HCT116 (cell line): ENCODE results near the gene TBC1D2B. TPM values are rescaled to one million over a fixed set of nuclear protein-coding genes. Genes with fewer than 3 reads are reported as not detected.

Source experiments
- ATAC-seq: fragments of 200-7000 bp; cut with Tn5 transposase; 2 replicates; pipeline ENCODE4 v1.9.1; 2020; ENCODE audit warnings: mild to moderate bottlenecking, moderate library complexity
- BruUV-seq: library from RNA; stranded (reverse); fragments of 400-500 nt; replicated peaks from 2 replicates; lab custom pipeline; 2021; lab: Mats Ljungman, UMichigan
- CTCF ChIA-PET: fragments of 300-600 bp; sonication (Branson Sonifier 250); formaldehyde crosslinking; loops from one replicate; lab custom pipeline; 2021; ENCODE audit warnings: antibody characterized with exemption; lab: Charles Lee
- POLR2A ChIA-PET: fragments of 300-600, 350-600 bp; sonication (Branson Sonifier 250); formaldehyde crosslinking; loops from one replicate; lab custom pipeline; 2021; ENCODE audit warnings: antibody characterized with exemption; lab: Charles Lee
- RAD21 ChIA-PET, 2 experiments: fragments of 300-600 bp; sonication (Branson Sonifier 250); formaldehyde crosslinking; loops; one replicate each; lab custom pipeline; 2023; ENCODE audit warnings: low total read pairs in 2 of 2; ENCODE audit not compliant: uncharacterized antibody in 2 of 2, unreplicated experiment in 2 of 2, low non-redundant PET in 1 of 2; lab: Charles Lee
- DNase-seq: peaks from one replicate; pipeline ENCODE4 v3.0.0-alpha.2; 2010; ENCODE audit warnings: low read depth, low spot score
- H2AFZ ChIP-seq: fragments of 200-600 bp; shearing (Covaris generic), sonication (generic); 2 replicates; pipeline ENCODE4 v1.6.1; 2017; ENCODE audit warnings: low read depth, mixed run types, mixed read lengths, antibody characterized with exemption, low read length; ENCODE audit not compliant: poor library complexity, severe bottlenecking
- H3K27ac ChIP-seq: 2 replicates; pipeline ENCODE4 v1.5.1; 2012; ENCODE audit warnings: low read depth, low read length
- H3K27me3 ChIP-seq: fragments of 200-600 bp; sonication (generic); 2 replicates; pipeline ENCODE4 v1.6.1; 2016; ENCODE audit warnings: mixed run types, low read length, mixed read lengths; ENCODE audit not compliant: insufficient read depth
- H3K36me3 ChIP-seq, 2 experiments: fragments of 200-500 bp in 1 of 2; fragments of 200-600 bp in 1 of 2; sonication (Bioruptor generic) in 1 of 2; sonication (generic) in 1 of 2; 2 replicates each; pipeline versions ENCODE4 v1.5.1 to v1.6.1; 2014 to 2016; ENCODE audit warnings: low read length in 2 of 2, inconsistent platforms in 1 of 2, mixed read lengths in 1 of 2, mixed run types in 1 of 2; ENCODE audit not compliant: insufficient read depth in 2 of 2, control insufficient read depth in 1 of 2
- H3K4me1 ChIP-seq, 2 experiments: fragments of 200-600 bp in 1 of 2; sonication (generic) in 1 of 2; 2 replicates each; pipeline versions ENCODE4 v1.5.1 to v1.6.1; 2012 to 2017; ENCODE audit warnings: low read length in 2 of 2, inconsistent platforms in 1 of 2, mild to moderate bottlenecking in 1 of 2, mixed read lengths in 1 of 2, mixed run types in 1 of 2, moderate library complexity in 1 of 2; ENCODE audit not compliant: insufficient read depth in 2 of 2, control insufficient read depth in 1 of 2
- H3K4me2 ChIP-seq: fragments of 200-600 bp; sonication (generic); 2 replicates; pipeline ENCODE4 v1.6.1; 2017; ENCODE audit warnings: mixed run types, low read length, mixed read lengths
- H3K4me3 ChIP-seq, 2 experiments: fragments of 200-600 bp in 1 of 2; sonication (generic) in 1 of 2; replicated peaks in 1 of 2; 2 replicates each; pipeline ENCODE4 v1.5.1; 2011 to 2016; ENCODE audit warnings: low read length in 2 of 2, control low read depth in 1 of 2, low read depth in 1 of 2, mild to moderate bottlenecking in 1 of 2, mixed read lengths in 1 of 2, mixed run types in 1 of 2
- H3K79me2 ChIP-seq: fragments of 200-600 bp; sonication (generic); 2 replicates; pipeline ENCODE4 v1.6.1; 2017; ENCODE audit warnings: mild to moderate bottlenecking, mixed run types, low read length, moderate library complexity, mixed read lengths; ENCODE audit not compliant: insufficient read depth
- H3K9ac ChIP-seq: fragments of 200-600 bp; sonication (generic); 2 replicates; pipeline ENCODE4 v1.6.1; 2016; ENCODE audit warnings: low read length, mixed read lengths
- H3K9me2 ChIP-seq: fragments of 200-600 bp; sonication (generic), shearing (Covaris generic); 2 replicates; pipeline ENCODE4 v1.6.1; 2017; ENCODE audit warnings: mixed run types, mild to moderate bottlenecking, moderate library complexity; ENCODE audit not compliant: insufficient read depth
- H3K9me3 ChIP-seq, 2 experiments: fragments of 200-500 bp in 1 of 2; fragments of 200-600 bp in 1 of 2; sonication (Bioruptor generic) in 1 of 2; sonication (generic) in 1 of 2; 2 replicates each; pipeline ENCODE4 v1.6.1; 2014 to 2017; ENCODE audit warnings: low read length in 2 of 2, mixed read lengths in 2 of 2, inconsistent platforms in 1 of 2, low read depth in 1 of 2, mild to moderate bottlenecking in 1 of 2, mixed run types in 1 of 2, moderate library complexity in 1 of 2; ENCODE audit not compliant: control insufficient read depth in 1 of 2, insufficient read depth in 1 of 2
- H4K20me1 ChIP-seq: fragments of 200-600 bp; sonication (generic), shearing (Covaris generic); 2 replicates; pipeline ENCODE4 v1.6.1; 2017; ENCODE audit warnings: mixed run types, mild to moderate bottlenecking, moderate library complexity; ENCODE audit not compliant: insufficient read depth
- CEBPB ChIP-seq: IDR thresholded peaks from 2 replicates; pipeline ENCODE4 v1.6.1; 2012; ENCODE audit warnings: low read depth
- EGR1 ChIP-seq: IDR thresholded peaks from 2 replicates; pipeline ENCODE4 v1.6.1; 2012; ENCODE audit warnings: low read depth
- ELF1 ChIP-seq: IDR thresholded peaks from 2 replicates; pipeline ENCODE4 v1.6.1; 2012; ENCODE audit warnings: low read depth, borderline replicate concordance
- EZH2 ChIP-seq: fragments of 200-600 bp; sonication (generic); IDR thresholded peaks from 2 replicates; pipeline ENCODE4 v1.6.1; 2017; ENCODE audit warnings: antibody characterized with exemption, mixed run types
- EZH2phosphoT487 ChIP-seq: fragments of 200-600 bp; IDR thresholded peaks from 2 replicates; pipeline ENCODE4 v1.6.1; 2018; ENCODE audit warnings: antibody characterized with exemption, borderline replicate concordance
- FOSL1 ChIP-seq: IDR thresholded peaks from 2 replicates; pipeline ENCODE4 v1.6.1; 2012; ENCODE audit warnings: low read depth
- JUND ChIP-seq: IDR thresholded peaks from 2 replicates; pipeline ENCODE4 v1.6.1; 2012
- MAX ChIP-seq: IDR thresholded peaks from 2 replicates; pipeline ENCODE4 v1.6.1; 2012
- POLR2A ChIP-seq: IDR thresholded peaks from 2 replicates; pipeline ENCODE4 v1.7.0; 2011; ENCODE audit warnings: borderline replicate concordance; ENCODE audit not compliant: insufficient read depth, insufficient read length; ENCODE audit errors: extremely low read depth
- RAD21 ChIP-seq: IDR thresholded peaks from 2 replicates; pipeline ENCODE4 v1.6.1; 2012; ENCODE audit warnings: low read depth, mild to moderate bottlenecking
- SIN3A ChIP-seq: IDR thresholded peaks from 2 replicates; pipeline ENCODE4 v1.6.1; 2012; ENCODE audit warnings: low read depth
- SP1 ChIP-seq: IDR thresholded peaks from 2 replicates; pipeline ENCODE4 v1.6.1; 2012; ENCODE audit warnings: low read depth
- SRF ChIP-seq: IDR thresholded peaks from 2 replicates; pipeline ENCODE4 v1.6.1; 2012; ENCODE audit warnings: low read depth
- ZFX ChIP-seq: fragments of 450-650 bp; IDR thresholded peaks from 2 replicates; pipeline ENCODE4 v1.6.1; 2017
- ZNF274 ChIP-seq: fragments of 200-500 bp; sonication (Bioruptor generic); IDR thresholded peaks from 2 replicates; pipeline ENCODE4 v1.6.1; 2014; ENCODE audit warnings: mild to moderate bottlenecking, low read depth, low read length, inconsistent platforms
- intact Hi-C: fragments of 100-400 bp; cut with micrococcal nuclease; formaldehyde crosslinking; loops from 2 replicates; pipeline ENCODE4 v1.10.0; 2022
- total RNA-seq: library from RNA; stranded (reverse); gene quantifications from one replicate; pipeline ENCODE4 v1.2.1, GENCODE V29; 2021; ENCODE audit not compliant: unreplicated experiment
- TF ChIP-seq, protein P1 (sequence below): IDR thresholded peaks from 2 replicates; pipeline ENCODE4 v1.6.1; 2012; ENCODE audit warnings: low read depth
- TF ChIP-seq, protein P2 (sequence below): IDR thresholded peaks from 2 replicates; pipeline ENCODE4 v1.6.1; 2011; ENCODE audit warnings: mild to moderate bottlenecking, low read length, moderate library complexity; ENCODE audit not compliant: insufficient replicate concordance; ENCODE audit errors: extremely low read depth
- TF ChIP-seq, protein P3 (sequence below), 3 experiments: fragments of 200-600 bp in 1 of 3; sonication (generic) in 1 of 3; IDR thresholded peaks in 2 of 3; conservative IDR thresholded peaks in 1 of 3; 2 replicates each; pipeline ENCODE4 v1.5.1; 2012 to 2017; ENCODE audit warnings: low read depth in 2 of 3, low read length in 2 of 3, antibody characterized with exemption in 1 of 3, borderline replicate concordance in 1 of 3, control low read depth in 1 of 3, mild to moderate bottlenecking in 1 of 3, mixed read lengths in 1 of 3, mixed run types in 1 of 3, moderate library complexity in 1 of 3; ENCODE audit not compliant: insufficient read depth in 1 of 3

Gene TBC1D2B
- total RNA-seq, 1 experiment from 2014 or later: 16.6 TPM

DNA sequence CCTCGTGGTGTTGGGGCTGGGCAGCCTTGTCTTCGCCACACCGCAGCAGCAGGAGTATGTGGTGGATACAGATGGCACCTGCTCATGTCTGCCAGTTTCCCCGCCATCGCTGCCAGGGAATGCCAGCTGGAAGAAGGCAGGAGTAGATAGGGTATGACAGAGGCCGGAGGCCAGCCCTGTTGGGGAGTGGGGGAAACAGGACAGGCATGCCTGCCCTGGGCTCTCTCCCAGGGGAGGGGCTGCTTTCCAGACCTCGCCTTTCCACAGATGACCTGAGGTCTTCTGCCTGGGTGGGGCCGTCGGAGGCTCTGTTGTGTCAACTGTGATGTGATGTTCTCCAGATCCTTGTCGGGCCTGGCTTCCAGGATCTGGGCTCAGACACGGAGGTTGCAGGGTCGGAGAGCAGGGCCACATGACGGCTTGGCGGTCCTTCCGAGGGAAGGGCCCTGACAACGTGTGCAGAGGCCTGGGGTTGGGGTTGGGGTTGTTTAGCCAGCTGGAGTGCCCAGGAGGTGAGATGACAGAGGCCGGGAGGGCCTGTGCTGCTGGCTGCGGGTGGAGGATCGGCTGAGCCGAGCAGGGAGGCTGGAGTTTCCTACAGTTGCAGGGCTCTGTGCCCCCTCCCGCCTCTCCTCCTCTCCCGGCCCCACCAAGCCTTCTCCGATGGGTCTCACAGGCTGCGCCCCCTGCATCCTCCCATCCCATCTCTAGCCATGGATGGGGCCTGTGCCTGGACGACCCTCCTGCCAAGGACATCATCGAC is 102.0 kb downstream of the TBC1D2B start:
- no peak for DNase-seq
- Histone ChIP-seq H3K9me3 (no peaks in the 10 kb centered on the region), H2AFZ (no peak overlapping the region), H3K9ac (no peak overlapping the region), H3K4me1 (no peaks in the 10 kb centered on the region; a peak in 1 of 4 replicates), H3K27ac (no peak overlapping the region), H3K36me3 (no peaks in the 10 kb centered on the region), H3K79me2 (no peaks in the 10 kb centered on the region), H3K9me2 (no peaks in the 10 kb centered on the region), H4K20me1 (no peaks in the 10 kb centered on the region), H3K4me2 (no peak overlapping the region), H3K27me3 (no peaks in the 10 kb centered on the region), H3K4me3 (no peak overlapping the region)
- ChIA-PET CTCF (no interaction called here), POLR2A (no interaction called here), RAD21 (no interaction called here)
- intact Hi-C loops: no loop called here
- no TSS peak for BruUV-seq
- no peak for TF ChIP-seq JUND
- no peak for TF ChIP-seq SIN3A
- TF ChIP-seq, protein P1, sequence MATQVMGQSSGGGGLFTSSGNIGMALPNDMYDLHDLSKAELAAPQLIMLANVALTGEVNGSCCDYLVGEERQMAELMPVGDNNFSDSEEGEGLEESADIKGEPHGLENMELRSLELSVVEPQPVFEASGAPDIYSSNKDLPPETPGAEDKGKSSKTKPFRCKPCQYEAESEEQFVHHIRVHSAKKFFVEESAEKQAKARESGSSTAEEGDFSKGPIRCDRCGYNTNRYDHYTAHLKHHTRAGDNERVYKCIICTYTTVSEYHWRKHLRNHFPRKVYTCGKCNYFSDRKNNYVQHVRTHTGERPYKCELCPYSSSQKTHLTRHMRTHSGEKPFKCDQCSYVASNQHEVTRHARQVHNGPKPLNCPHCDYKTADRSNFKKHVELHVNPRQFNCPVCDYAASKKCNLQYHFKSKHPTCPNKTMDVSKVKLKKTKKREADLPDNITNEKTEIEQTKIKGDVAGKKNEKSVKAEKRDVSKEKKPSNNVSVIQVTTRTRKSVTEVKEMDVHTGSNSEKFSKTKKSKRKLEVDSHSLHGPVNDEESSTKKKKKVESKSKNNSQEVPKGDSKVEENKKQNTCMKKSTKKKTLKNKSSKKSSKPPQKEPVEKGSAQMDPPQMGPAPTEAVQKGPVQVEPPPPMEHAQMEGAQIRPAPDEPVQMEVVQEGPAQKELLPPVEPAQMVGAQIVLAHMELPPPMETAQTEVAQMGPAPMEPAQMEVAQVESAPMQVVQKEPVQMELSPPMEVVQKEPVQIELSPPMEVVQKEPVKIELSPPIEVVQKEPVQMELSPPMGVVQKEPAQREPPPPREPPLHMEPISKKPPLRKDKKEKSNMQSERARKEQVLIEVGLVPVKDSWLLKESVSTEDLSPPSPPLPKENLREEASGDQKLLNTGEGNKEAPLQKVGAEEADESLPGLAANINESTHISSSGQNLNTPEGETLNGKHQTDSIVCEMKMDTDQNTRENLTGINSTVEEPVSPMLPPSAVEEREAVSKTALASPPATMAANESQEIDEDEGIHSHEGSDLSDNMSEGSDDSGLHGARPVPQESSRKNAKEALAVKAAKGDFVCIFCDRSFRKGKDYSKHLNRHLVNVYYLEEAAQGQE: no peak
- TF ChIP-seq SP1: no peak
- TF ChIP-seq CEBPB: no peak
- no peak for TF ChIP-seq MAX
- TF ChIP-seq ELF1: no peak
- no peak for TF ChIP-seq RAD21
- TF ChIP-seq EGR1: no peak
- TF ChIP-seq EZH2: no peak
- TF ChIP-seq POLR2A: no peak
- no peak for TF ChIP-seq SRF
- no peak for TF ChIP-seq FOSL1
- TF ChIP-seq, protein P2, sequence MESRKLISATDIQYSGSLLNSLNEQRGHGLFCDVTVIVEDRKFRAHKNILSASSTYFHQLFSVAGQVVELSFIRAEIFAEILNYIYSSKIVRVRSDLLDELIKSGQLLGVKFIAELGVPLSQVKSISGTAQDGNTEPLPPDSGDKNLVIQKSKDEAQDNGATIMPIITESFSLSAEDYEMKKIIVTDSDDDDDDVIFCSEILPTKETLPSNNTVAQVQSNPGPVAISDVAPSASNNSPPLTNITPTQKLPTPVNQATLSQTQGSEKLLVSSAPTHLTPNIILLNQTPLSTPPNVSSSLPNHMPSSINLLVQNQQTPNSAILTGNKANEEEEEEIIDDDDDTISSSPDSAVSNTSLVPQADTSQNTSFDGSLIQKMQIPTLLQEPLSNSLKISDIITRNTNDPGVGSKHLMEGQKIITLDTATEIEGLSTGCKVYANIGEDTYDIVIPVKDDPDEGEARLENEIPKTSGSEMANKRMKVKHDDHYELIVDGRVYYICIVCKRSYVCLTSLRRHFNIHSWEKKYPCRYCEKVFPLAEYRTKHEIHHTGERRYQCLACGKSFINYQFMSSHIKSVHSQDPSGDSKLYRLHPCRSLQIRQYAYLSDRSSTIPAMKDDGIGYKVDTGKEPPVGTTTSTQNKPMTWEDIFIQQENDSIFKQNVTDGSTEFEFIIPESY: no peak
- no peak for TF ChIP-seq ZNF274
- TF ChIP-seq ZFX: no peak
- no peak for TF ChIP-seq EZH2phosphoT487
- TF ChIP-seq, protein P3, sequence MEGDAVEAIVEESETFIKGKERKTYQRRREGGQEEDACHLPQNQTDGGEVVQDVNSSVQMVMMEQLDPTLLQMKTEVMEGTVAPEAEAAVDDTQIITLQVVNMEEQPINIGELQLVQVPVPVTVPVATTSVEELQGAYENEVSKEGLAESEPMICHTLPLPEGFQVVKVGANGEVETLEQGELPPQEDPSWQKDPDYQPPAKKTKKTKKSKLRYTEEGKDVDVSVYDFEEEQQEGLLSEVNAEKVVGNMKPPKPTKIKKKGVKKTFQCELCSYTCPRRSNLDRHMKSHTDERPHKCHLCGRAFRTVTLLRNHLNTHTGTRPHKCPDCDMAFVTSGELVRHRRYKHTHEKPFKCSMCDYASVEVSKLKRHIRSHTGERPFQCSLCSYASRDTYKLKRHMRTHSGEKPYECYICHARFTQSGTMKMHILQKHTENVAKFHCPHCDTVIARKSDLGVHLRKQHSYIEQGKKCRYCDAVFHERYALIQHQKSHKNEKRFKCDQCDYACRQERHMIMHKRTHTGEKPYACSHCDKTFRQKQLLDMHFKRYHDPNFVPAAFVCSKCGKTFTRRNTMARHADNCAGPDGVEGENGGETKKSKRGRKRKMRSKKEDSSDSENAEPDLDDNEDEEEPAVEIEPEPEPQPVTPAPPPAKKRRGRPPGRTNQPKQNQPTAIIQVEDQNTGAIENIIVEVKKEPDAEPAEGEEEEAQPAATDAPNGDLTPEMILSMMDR (IDR thresholded peaks at IDR 0.05 in 2 of 3, conservative IDR thresholded peaks at IDR 0.05 in 1 of 3; ENCODE audit: borderline replicate concordance in 1 of 3, insufficient read depth in 1 of 3, low read depth in 2 of 3, low read length in 2 of 3): no peak
- no peak for ATAC-seq
